RWPE2 (cell line): ENCODE measurements around the gene CHML.

Experiments
- ATAC-seq: fragments of 200-7000 bp; cut with Tn5 transposase; 3 replicates; pipeline ENCODE4 v1.9.1; 2021; ENCODE audit warnings: low read depth
- DNase-seq: peaks from one replicate; pipeline ENCODE4 v3.0.0-alpha.2; 2020; ENCODE audit warnings: low spot score
- H3K27ac ChIP-seq: fragments of 450-650 bp; 2 replicates; pipeline ENCODE4 v1.5.1; 2017; ENCODE audit warnings: mild to moderate bottlenecking; ENCODE audit not compliant: poor library complexity, severe bottlenecking
- H3K27me3 ChIP-seq: fragments of 250-450 bp; sonication (Bioruptor Pico); 2 replicates; pipeline ENCODE4 v1.5.1; 2021; ENCODE audit warnings: mild to moderate bottlenecking, moderate library complexity; ENCODE audit not compliant: insufficient read depth, poor library complexity, severe bottlenecking
- H3K36me3 ChIP-seq: fragments of 250-450 bp; sonication (Bioruptor Pico); 2 replicates; pipeline ENCODE4 v1.5.1; 2020; ENCODE audit warnings: low read depth, mild to moderate bottlenecking, moderate library complexity
- H3K4me1 ChIP-seq: fragments of 250-450 bp; sonication (Bioruptor Pico); 2 replicates; pipeline ENCODE4 v1.5.1; 2021; ENCODE audit warnings: mild to moderate bottlenecking, moderate library complexity; ENCODE audit not compliant: insufficient read depth, poor library complexity, severe bottlenecking
- H3K4me3 ChIP-seq: fragments of 250-450 bp; sonication (Bioruptor Pico); 2 replicates; pipeline ENCODE4 v1.5.1; 2021; ENCODE audit warnings: mild to moderate bottlenecking, moderate library complexity; ENCODE audit not compliant: severe bottlenecking
- H3K9me3 ChIP-seq: fragments of 250-450 bp; sonication (Bioruptor Pico); 2 replicates; pipeline ENCODE4 v1.5.1; 2021; ENCODE audit warnings: mild to moderate bottlenecking, moderate library complexity; ENCODE audit not compliant: severe bottlenecking
- TF ChIP-seq, protein P1 (sequence below): fragments of 450-650 bp; IDR thresholded peaks from one replicate; pipeline ENCODE4 v1.5.1; 2017; ENCODE audit warnings: mild to moderate bottlenecking, moderate library complexity; ENCODE audit not compliant: poor library complexity, severe bottlenecking

Gene CHML

DNA sequence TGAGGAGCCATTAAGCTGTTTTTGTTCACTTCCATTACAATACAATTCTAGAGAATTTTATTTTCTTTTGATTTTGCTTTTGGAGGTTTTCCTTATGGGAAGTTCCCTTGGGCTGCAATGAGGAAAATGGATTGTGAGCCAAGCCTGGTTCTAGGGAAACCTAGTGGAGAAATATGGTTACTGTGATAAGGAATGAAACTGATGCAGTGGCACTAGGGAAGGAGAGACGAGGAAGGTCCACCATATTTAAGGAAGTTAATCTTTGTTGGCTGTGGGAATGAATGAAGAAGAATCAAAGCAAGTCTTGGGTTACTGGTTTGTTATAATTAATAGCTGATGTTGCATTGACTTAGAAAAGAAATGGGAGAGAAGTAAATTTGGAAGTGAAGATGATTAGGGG is 28.4 kb downstream of the CHML start:
- Histone ChIP-seq H3K36me3 (no peaks in the 10 kb centered on the region), H3K27ac (peak overlapping the region; percentile 41), H3K4me1 (peaks cover 42% of the 10 kb centered on the region), H3K9me3 (no peaks in the 10 kb centered on the region), H3K27me3 (no peaks in the 10 kb centered on the region), H3K4me3 (no peak overlapping the region)
- DNase-seq (no peak), ATAC-seq (no peak)
- TF ChIP-seq, protein P1, sequence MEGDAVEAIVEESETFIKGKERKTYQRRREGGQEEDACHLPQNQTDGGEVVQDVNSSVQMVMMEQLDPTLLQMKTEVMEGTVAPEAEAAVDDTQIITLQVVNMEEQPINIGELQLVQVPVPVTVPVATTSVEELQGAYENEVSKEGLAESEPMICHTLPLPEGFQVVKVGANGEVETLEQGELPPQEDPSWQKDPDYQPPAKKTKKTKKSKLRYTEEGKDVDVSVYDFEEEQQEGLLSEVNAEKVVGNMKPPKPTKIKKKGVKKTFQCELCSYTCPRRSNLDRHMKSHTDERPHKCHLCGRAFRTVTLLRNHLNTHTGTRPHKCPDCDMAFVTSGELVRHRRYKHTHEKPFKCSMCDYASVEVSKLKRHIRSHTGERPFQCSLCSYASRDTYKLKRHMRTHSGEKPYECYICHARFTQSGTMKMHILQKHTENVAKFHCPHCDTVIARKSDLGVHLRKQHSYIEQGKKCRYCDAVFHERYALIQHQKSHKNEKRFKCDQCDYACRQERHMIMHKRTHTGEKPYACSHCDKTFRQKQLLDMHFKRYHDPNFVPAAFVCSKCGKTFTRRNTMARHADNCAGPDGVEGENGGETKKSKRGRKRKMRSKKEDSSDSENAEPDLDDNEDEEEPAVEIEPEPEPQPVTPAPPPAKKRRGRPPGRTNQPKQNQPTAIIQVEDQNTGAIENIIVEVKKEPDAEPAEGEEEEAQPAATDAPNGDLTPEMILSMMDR, result no peak

DNA sequence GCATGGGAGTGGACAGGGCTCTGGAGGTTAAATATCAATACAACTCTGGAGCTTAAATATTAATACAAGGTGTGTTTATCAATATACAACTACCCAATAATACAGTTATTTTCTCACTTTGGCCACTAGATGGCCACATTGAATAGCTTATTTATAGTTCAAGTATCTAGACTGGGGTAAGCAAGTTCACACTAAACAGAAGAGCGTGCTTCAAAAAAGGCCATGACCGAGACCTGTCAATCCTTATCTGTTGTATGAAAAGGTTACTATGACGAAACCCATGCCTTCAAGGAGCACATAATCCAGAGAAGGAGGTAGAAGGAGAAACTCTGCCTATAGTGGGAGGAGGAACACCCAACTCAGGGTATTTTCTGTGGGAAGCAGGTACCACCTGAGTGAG is 29.1 kb downstream of the CHML start:
- ATAC-seq, result peak; percentile 22; the same call in 2 of the 3 replicates
- H3K36me3 ChIP-seq, result no peaks in the 10 kb centered on the region
- H3K4me3 ChIP-seq, result no peak overlapping the region
- H3K4me1 ChIP-seq, result peaks cover 49% of the 10 kb centered on the region
- DNase-seq, result no peak
- H3K9me3 ChIP-seq, result no peaks in the 10 kb centered on the region
- TF ChIP-seq, protein P1, result peak; percentile 66
- H3K27me3 ChIP-seq, result no peaks in the 10 kb centered on the region
- H3K27ac ChIP-seq, result peak overlapping the region; percentile 41

DNA sequence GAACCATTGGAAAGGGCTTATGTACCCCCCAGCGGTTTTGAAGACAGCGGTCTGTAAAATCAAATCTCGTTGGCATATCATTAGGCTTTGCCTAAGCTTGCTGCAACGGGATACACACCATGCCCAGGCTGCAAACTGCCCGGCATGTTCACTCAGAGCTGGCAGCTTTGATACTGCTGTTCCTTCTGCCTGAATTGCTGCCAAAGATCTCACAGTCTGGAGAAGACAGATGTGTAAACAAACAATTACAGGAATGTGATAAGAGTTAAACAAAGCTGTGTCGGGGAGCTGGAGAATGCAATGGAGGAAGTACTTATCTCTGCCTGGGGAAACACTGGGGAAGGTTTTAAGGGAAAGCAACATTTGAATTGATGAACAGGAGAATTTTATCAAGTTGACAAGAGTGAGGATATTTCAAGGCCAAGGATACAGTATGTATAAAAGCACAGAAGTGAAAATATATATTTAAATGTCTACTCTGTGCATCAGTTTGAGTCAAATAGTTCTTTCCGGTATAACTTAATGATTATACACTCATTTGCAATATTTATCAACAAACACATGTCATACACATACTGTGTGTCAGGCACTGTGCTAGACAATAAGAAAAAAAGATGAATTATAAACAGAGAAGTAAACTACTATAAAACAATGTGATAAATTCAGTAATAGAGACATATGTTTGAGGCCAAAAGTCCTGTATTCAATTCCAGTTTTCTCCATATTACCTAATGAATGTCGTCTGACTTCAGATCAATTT is 29.9 kb downstream of the CHML start:
- Histone ChIP-seq H3K9me3 (no peaks in the 10 kb centered on the region), H3K27me3 (no peaks in the 10 kb centered on the region), H3K4me3 (no peak overlapping the region), H3K36me3 (no peaks in the 10 kb centered on the region), H3K27ac (peak overlapping the region; percentile 25), H3K4me1 (peaks cover 57% of the 10 kb centered on the region)
- TF ChIP-seq, protein P1, result no peak
- DNase-seq (no peak), ATAC-seq (no peak)

- Histone ChIP-seq H3K36me3 (no peaks in the 10 kb centered on the region), H3K27ac (peak overlapping the region; percentile 87), H3K9me3 (no peaks in the 10 kb centered on the region), H3K4me3 (no peak overlapping the region), H3K4me1 (peaks cover 58% of the 10 kb centered on the region), H3K27me3 (no peaks in the 10 kb centered on the region)
- ATAC-seq, result peak; percentile 82
- no peak for DNase-seq
- TF ChIP-seq, protein P1, result no peak
These were observed 31.7 kb downstream of the CHML start for GRCh38 chr1:241608379-241609033.

DNA sequence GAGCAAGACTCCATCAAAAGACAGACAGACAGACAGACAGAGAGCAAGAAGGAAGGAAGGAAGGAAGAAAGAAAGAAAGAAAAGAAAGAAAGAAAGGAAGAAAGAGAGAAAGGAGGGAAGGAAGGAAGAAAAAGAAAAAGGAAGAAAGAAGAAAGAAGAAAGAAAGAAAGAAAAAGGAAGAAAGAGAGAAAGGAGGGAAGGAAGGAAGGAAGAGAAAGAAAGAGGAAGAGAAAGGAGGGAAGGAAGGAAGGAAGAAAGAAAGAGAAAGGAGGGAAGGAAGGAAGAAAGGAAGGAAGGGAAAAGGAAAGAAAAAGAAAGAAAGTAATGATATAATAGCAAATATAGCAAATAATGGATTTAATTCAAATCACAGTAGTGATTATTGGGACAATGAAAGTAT is 32.7 kb downstream of the CHML start:
- TF ChIP-seq, protein P1, result no peak
- no peaks in the 10 kb centered on the region for H3K9me3 ChIP-seq
- H3K4me1 ChIP-seq, result peaks cover 52% of the 10 kb centered on the region
- H3K27me3 ChIP-seq, result no peaks in the 10 kb centered on the region
- no peak for DNase-seq
- no peaks in the 10 kb centered on the region for H3K36me3 ChIP-seq
- no peak overlapping the region for H3K4me3 ChIP-seq
- H3K27ac ChIP-seq, result peak overlapping the region; percentile 87
- no peak for ATAC-seq
